ENCODE data around the gene USP2.
A peak's percentile ranks its signal among the peaks of the same experiment; 100 is the strongest.

Gene USP2

GRCh38 chr11:119382101-119382500 lies 611 bp upstream of the USP2 start:
- Histone ChIP-seq H3K36me3 (no peaks in the 10 kb centered on the region), H3K4me3 (ENCODE audit: low read depth, low read length) (peak overlapping the region; percentile 79), H3K9me3 (no peaks in the 10 kb centered on the region), H3K27me3 (no peaks in the 10 kb centered on the region), H3K4me1 (peaks cover 6% of the 10 kb centered on the region)
- no peak for DNase-seq
- TF ChIP-seq CTCF (IDR thresholded peaks at IDR 0.05; ENCODE audit: low read depth, low read length), result no peak

GRCh38 chr11:119380827-119381180 lies 686 bp downstream of the USP2 start:
- Histone ChIP-seq H3K27me3 (no peaks in the 10 kb centered on the region), H3K9me3 (no peaks in the 10 kb centered on the region), H3K4me1 (peaks cover 17% of the 10 kb centered on the region), H3K4me3 (ENCODE audit: low read depth, low read length) (peak overlapping the region; percentile 79), H3K36me3 (no peaks in the 10 kb centered on the region)
- TF ChIP-seq CTCF (IDR thresholded peaks at IDR 0.05; ENCODE audit: low read depth, low read length), result no peak
- no peak for DNase-seq

GRCh38 chr11:119380160-119380826 lies 1.2 kb downstream of the USP2 start:
- H3K4me3 ChIP-seq (ENCODE audit: low read depth, low read length), result peak overlapping the region; percentile 79
- no peaks in the 10 kb centered on the region for H3K27me3 ChIP-seq
- H3K4me1 ChIP-seq, result peaks cover 22% of the 10 kb centered on the region
- DNase-seq, result no peak
- no peaks in the 10 kb centered on the region for H3K36me3 ChIP-seq
- TF ChIP-seq CTCF (IDR thresholded peaks at IDR 0.05; ENCODE audit: low read depth, low read length), result no peak
- no peaks in the 10 kb centered on the region for H3K9me3 ChIP-seq

- peaks cover 33% of the 10 kb centered on the region for H3K4me1 ChIP-seq
- H3K36me3 ChIP-seq, result no peaks in the 10 kb centered on the region
Measured at GRCh38 chr11:119378851-119379465, 2.5 kb downstream of the USP2 start.

GRCh38 chr11:119377961-119378667 lies 3.4 kb downstream of the USP2 start:
- no peak for DNase-seq
- Histone ChIP-seq H3K36me3 (no peaks in the 10 kb centered on the region), H3K4me1 (peaks cover 35% of the 10 kb centered on the region), H3K4me3 (ENCODE audit: low read depth, low read length) (no peak overlapping the region), H3K9me3 (no peaks in the 10 kb centered on the region), H3K27me3 (no peaks in the 10 kb centered on the region)
- no peak for TF ChIP-seq CTCF (IDR thresholded peaks at IDR 0.05; ENCODE audit: low read depth, low read length)

More at GRCh38 chr11:119378851-119379465, 2.5 kb downstream of the USP2 start:
- H3K9me3 ChIP-seq, result no peaks in the 10 kb centered on the region
- H3K4me3 ChIP-seq (ENCODE audit: low read depth, low read length), result no peak overlapping the region
- H3K27me3 ChIP-seq, result no peaks in the 10 kb centered on the region
- TF ChIP-seq CTCF (IDR thresholded peaks at IDR 0.05; ENCODE audit: low read depth, low read length), result no peak
- DNase-seq, result no peak
